ENCODE data around the gene ATP5F1D.

- TF ChIP-seq CTCF (IDR thresholded peaks at IDR 0.05) = no peak
- no peak for TF ChIP-seq POLR2A (IDR thresholded peaks at IDR 0.05)
Observed at GRCh38 chr19:1254530-1255185, 13.1 kb downstream of the ATP5F1D start.
